Endothelial cell of umbilical vein (primary cell): Measurements from ENCODE around the gene MMADHC. TPM values are rescaled to one million over a fixed set of nuclear protein-coding genes. Genes with fewer than 3 reads are reported as not detected.

ENCODE experiments used
- BruUV-seq: library from RNA; stranded (reverse); fragments of 400-500 nt; replicated peaks from 2 replicates; lab custom pipeline; 2021; lab: Mats Ljungman, UMichigan
- CTCF ChIA-PET: fragments of 300-600, 350-600 bp; sonication (Branson Sonifier 250); formaldehyde crosslinking; loops from one replicate; lab custom pipeline; 2021; ENCODE audit warnings: antibody characterized with exemption, inconsistent platforms; lab: Charles Lee
- POLR2A ChIA-PET: fragments of 300-600, 350-600 bp; sonication (Branson Sonifier 250); formaldehyde crosslinking; loops from one replicate; lab custom pipeline; 2021; ENCODE audit warnings: antibody characterized with exemption, inconsistent platforms; lab: Charles Lee
- DNase-seq: peaks from one replicate; pipeline ENCODE4 v3.0.0-alpha.2; 2011; ENCODE audit warnings: low read depth, low spot score
- FAIRE-seq: peaks from 2 replicates; lab custom pipeline; 2011; peaks lifted over from hg19 to GRCh38; lab: Jason Lieb, UNC
- H2AFZ ChIP-seq: 2 replicates; pipeline ENCODE4 v1.6.0; 2012; ENCODE audit warnings: low read depth, low read length, control low read depth, inconsistent platforms
- H3K27ac ChIP-seq: 2 replicates; pipeline ENCODE4 v1.5.1; 2011; ENCODE audit warnings: low read depth, mild to moderate bottlenecking, control low read depth, low read length, moderate library complexity; ENCODE audit not compliant: insufficient read depth
- H3K27me3 ChIP-seq, 2 experiments: 2 replicates each; pipeline versions ENCODE4 v1.6.0 to v1.6.1; 2011; ENCODE audit warnings: low read length in 2 of 2, mixed read lengths in 1 of 2; ENCODE audit not compliant: control insufficient read depth in 2 of 2, insufficient read depth in 2 of 2
- H3K36me3 ChIP-seq, 2 experiments: 2 replicates in 1 of 2; 3 replicates in 1 of 2; pipeline ENCODE4 v1.5.1; 2011; ENCODE audit warnings: low read length in 2 of 2, mild to moderate bottlenecking in 1 of 2, moderate library complexity in 1 of 2; ENCODE audit not compliant: control insufficient read depth in 2 of 2, insufficient read depth in 2 of 2; ENCODE audit errors: extremely low read depth in 1 of 2
- H3K4me1 ChIP-seq: 3 replicates; pipeline ENCODE4 v1.5.1; 2011; ENCODE audit warnings: mild to moderate bottlenecking, low read length; ENCODE audit not compliant: control insufficient read depth, insufficient read depth; ENCODE audit errors: extremely low read depth
- H3K4me2 ChIP-seq: 2 replicates; pipeline ENCODE4 v1.6.1; 2011; ENCODE audit warnings: low read length, control low read depth, mixed read lengths; ENCODE audit not compliant: insufficient read depth
- H3K4me3 ChIP-seq, 3 experiments: fragments of 200-600 bp in 1 of 3; sonication (generic), shearing (Covaris generic) in 1 of 3; replicated peaks in 1 of 3; 2 replicates each; pipeline ENCODE4 v1.5.1; 2011 to 2016; ENCODE audit warnings: control low read depth in 3 of 3, low read length in 3 of 3, mild to moderate bottlenecking in 2 of 3, inconsistent platforms in 1 of 3, low read depth in 1 of 3, moderate library complexity in 1 of 3; ENCODE audit not compliant: insufficient read depth in 1 of 3
- H3K79me2 ChIP-seq: 2 replicates; pipeline ENCODE4 v1.6.0; 2012; ENCODE audit warnings: low read length, inconsistent platforms; ENCODE audit not compliant: control insufficient read depth, insufficient read depth
- H3K9ac ChIP-seq: replicated peaks from 2 replicates; pipeline ENCODE3; 2011; ENCODE audit warnings: low read length, control low read depth; ENCODE audit not compliant: insufficient read depth; ENCODE audit errors: extremely low read depth
- H3K9me1 ChIP-seq: replicated peaks from 3 replicates; pipeline ENCODE4 v1.6.0; 2011; ENCODE audit warnings: mild to moderate bottlenecking, low read length; ENCODE audit not compliant: control insufficient read depth, insufficient read depth; ENCODE audit errors: extremely low read depth
- H3K9me3 ChIP-seq: replicated peaks from 2 replicates; pipeline ENCODE4 v1.5.1; 2012; ENCODE audit warnings: low read length, inconsistent platforms; ENCODE audit not compliant: control insufficient read depth, insufficient read depth
- H4K20me1 ChIP-seq: replicated peaks from 2 replicates; pipeline ENCODE3; 2011; ENCODE audit warnings: mild to moderate bottlenecking, low read length; ENCODE audit not compliant: control insufficient read depth, insufficient read depth; ENCODE audit errors: extremely low read depth
- CTCF ChIP-seq, 2 donors: IDR thresholded peaks; 1 replicate in 1 of 2; 2 replicates in 1 of 2; pipeline ENCODE4 v1.5.1; 2011; ENCODE audit warnings: low read length in 2 of 2, mild to moderate bottlenecking in 2 of 2, moderate library complexity in 2 of 2, control low read depth in 1 of 2, inconsistent platforms in 1 of 2, low read depth in 1 of 2; ENCODE audit not compliant: insufficient read depth in 1 of 2; ENCODE audit errors: extremely low read depth in 1 of 2
- EZH2 ChIP-seq: IDR thresholded peaks from 2 replicates; pipeline ENCODE4 v1.6.1; 2012; ENCODE audit warnings: borderline replicate concordance, low read depth, mild to moderate bottlenecking, moderate library complexity, low read length, inconsistent platforms; ENCODE audit not compliant: severe bottlenecking
- FOS ChIP-seq: IDR thresholded peaks from 2 replicates; pipeline ENCODE4 v1.6.1; 2011; ENCODE audit warnings: mild to moderate bottlenecking, low read length, moderate library complexity, borderline replicate concordance; ENCODE audit not compliant: insufficient read depth
- GATA2 ChIP-seq: IDR thresholded peaks from 2 replicates; pipeline ENCODE4 v1.7.0; 2011; ENCODE audit warnings: low read depth, mild to moderate bottlenecking, moderate library complexity, mixed read lengths, low read length; ENCODE audit not compliant: insufficient read length, insufficient read depth
- JUN ChIP-seq: IDR thresholded peaks from 2 replicates; pipeline ENCODE4 v1.6.1; 2011; ENCODE audit warnings: borderline replicate concordance, low read depth; ENCODE audit not compliant: insufficient read length, insufficient read depth
- MAX ChIP-seq: IDR thresholded peaks from 2 replicates; pipeline ENCODE4 v1.6.1; 2011; ENCODE audit not compliant: insufficient read depth, insufficient read length
- MYC ChIP-seq: IDR thresholded peaks from one replicate; pipeline ENCODE4 v1.6.1; 2011; ENCODE audit warnings: mild to moderate bottlenecking, low read depth, low read length
- POLR2A ChIP-seq: IDR thresholded peaks from 2 replicates; pipeline ENCODE4 v1.6.1; 2012; ENCODE audit warnings: low read depth, mild to moderate bottlenecking, control low read depth, low read length
- POLR2AphosphoS5 ChIP-seq: IDR thresholded peaks from 2 replicates; pipeline ENCODE4 v1.6.1; 2012; ENCODE audit warnings: low read depth, mild to moderate bottlenecking, control low read depth, low read length, moderate library complexity; ENCODE audit not compliant: insufficient read depth
- dilution Hi-C: fragments of 300-500 bp; cut with MboI; formaldehyde crosslinking; loops from one replicate; pipeline ENCODE4 v1.15.0; 2019; ENCODE audit warnings: low sequenced_read_pairs; ENCODE audit not compliant: extremely low pct_ligation_motif_present
- intact Hi-C: fragments of 100-400 bp; cut with micrococcal nuclease; formaldehyde crosslinking; loops from one replicate; pipeline ENCODE4 v1.10.0; 2022
- polyA plus RNA-seq, 4 experiments: library from polyadenylated mRNA; depleted of rRNA in 3 of 4; stranded (reverse) in 3 of 4; unstranded in 1 of 4; fragments of >200 nt; gene quantifications; 2 replicates each; pipeline versions ENCODE4 v1.2.1 to v1.2.3, GENCODE V29; 2011 to 2012; ENCODE audit warnings: missing spikeins in 1 of 4
- total RNA-seq: library from RNA; stranded (reverse); gene quantifications from 2 replicates; pipeline ENCODE4 v1.2.3, GENCODE V29; 2021

Gene MMADHC
- total and polyA plus RNA-seq, 2 donors (not counting 3 experiments of a cell fraction or from before 2014, with no cell fraction given) = 53.4 to 115 TPM

- Histone ChIP-seq H3K27me3 (no peaks in the 10 kb centered on the region), H3K9ac (peak overlapping the region; percentile 59), H3K4me2 (peak overlapping the region; percentile 63), H3K36me3 (no peaks in the 10 kb centered on the region), H4K20me1 (no peaks in the 10 kb centered on the region), H3K4me1 (peaks cover 7% of the 10 kb centered on the region), H3K79me2 (no peaks in the 10 kb centered on the region), H3K9me3 (no peaks in the 10 kb centered on the region), H3K4me3 (peak overlapping the region in 1 of 3 experiments; percentile 30), H3K27ac (peak overlapping the region; percentile 81), H2AFZ (peak overlapping the region; percentile 51), H3K9me1 (no peaks in the 10 kb centered on the region)
- dilution Hi-C loops = no loop called here
- TSS peak; percentile 84 for BruUV-seq
- TF ChIP-seq EZH2 = no peak
- peak; percentile 60 to 91 for TF ChIP-seq CTCF (IDR thresholded peaks at IDR 0.05; ENCODE audit: extremely low read depth in 1 of 2, insufficient read depth in 1 of 2, low read depth in 1 of 2, low read length in 2 of 2)
- no peak for TF ChIP-seq MAX
- TF ChIP-seq MYC = no peak
- TF ChIP-seq POLR2A = no peak
- TF ChIP-seq JUN = peak; percentile 67
- peak; percentile 62 for TF ChIP-seq POLR2AphosphoS5
- TF ChIP-seq FOS = peak; percentile 89
- peak; percentile 26 for TF ChIP-seq GATA2
- DNase-seq (peak; percentile 87), FAIRE-seq (peak; percentile 92)
- intact Hi-C loops = loop anchor here (1.0 to 10.0 kb wide), 16 partner anchors 118 to 1840 kb away; partner anchors contain the start of gene RND3
- POLR2A ChIA-PET = interaction anchor here (1.0 to 1.2 kb wide), 2 partner anchors 867 to 876 kb away, joined by 3 read pairs; no protein-coding TSS in a partner anchor
- CTCF ChIA-PET = interaction anchor here (0.6 to 8.5 kb wide), 23 partner anchors 11 to 1641 kb away, joined by 3 to 120 read pairs (median 3); partner anchors contain the start of gene MMADHC
These were observed 10.2 kb upstream of the MMADHC start for GRCh38 chr2:149597668-149598326.
